Breast epithelium (tissue), 4 donors: Measurements from ENCODE around the gene THADA. TPM values are rescaled to one million over a fixed set of nuclear protein-coding genes. Genes with fewer than 3 reads are reported as not detected.
"Not testable (repeated sequence)": the region's sequence is repeated elsewhere in the genome, so short reads cannot be mapped to it uniquely, and the experiment has no call there.

Source experiments
- DNase-seq, 2 donors: peaks; one replicate each; pipeline ENCODE4 v3.0.0-alpha.2; 2019; ENCODE audit warnings: low spot score in 2 of 2
- H3K27ac ChIP-seq, 2 donors: fragments of 200-600 bp; sonication (generic) in 1 of 2; one replicate each; pipeline ENCODE4 v1.5.1; 2016 to 2019; ENCODE audit warnings: mild to moderate bottlenecking in 1 of 2
- H3K27me3 ChIP-seq, 2 donors: fragments of 200-600 bp; sonication (generic) in 1 of 2; one replicate each; pipeline versions ENCODE4 v1.5.1 to v1.6.0; 2017 to 2019; ENCODE audit warnings: control low read depth in 1 of 2, mild to moderate bottlenecking in 1 of 2
- H3K36me3 ChIP-seq: fragments of 200-600 bp; one replicate; pipeline ENCODE4 v1.5.1; 2019
- H3K4me1 ChIP-seq, 2 donors: fragments of 200-600 bp; sonication (generic); one replicate each; pipeline ENCODE4 v1.5.1; 2016 to 2019; ENCODE audit warnings: control low read depth in 1 of 2
- H3K4me3 ChIP-seq, 3 donors: fragments of 200-600 bp; sonication (generic); 1 replicate in 2 of 3; 2 replicates in 1 of 3; pipeline ENCODE4 v1.5.1; 2016 to 2019; ENCODE audit warnings: mild to moderate bottlenecking in 3 of 3, moderate library complexity in 2 of 3
- H3K9me3 ChIP-seq, 2 donors: fragments of 200-600 bp; sonication (generic) in 1 of 2; one replicate each; pipeline ENCODE4 v1.5.1; 2016 to 2019; ENCODE audit warnings: control low read depth in 1 of 2
- POLR2A ChIP-seq: fragments of 450-650 bp; IDR thresholded peaks from one replicate; pipeline ENCODE4 v1.6.1; 2016; ENCODE audit warnings: antibody characterized with exemption, mild to moderate bottlenecking, moderate library complexity
- POLR2AphosphoS5 ChIP-seq, 3 donors: sonication (generic); formaldehyde crosslinking; IDR thresholded peaks; one replicate each; pipeline ENCODE4 v1.6.1; 2017; ENCODE audit warnings: antibody characterized with exemption in 3 of 3
- intact Hi-C: fragments of 100-400 bp; cut with DNase I; formaldehyde crosslinking; loops from one replicate; pipeline ENCODE4 v1.15.1; 2023; ENCODE audit warnings: low total_unique reads
- total RNA-seq, 3 donors: library from RNA; depleted of rRNA; stranded (reverse); fragments of >200 nt; gene quantifications; one replicate each; pipeline ENCODE4 v1.1.0, GENCODE V29; 2016
- TF ChIP-seq, protein P1 (sequence below), 3 donors: fragments of 450-650 bp; IDR thresholded peaks; one replicate each; pipeline ENCODE4 v1.5.1; 2016 to 2017; ENCODE audit warnings: antibody characterized with exemption in 3 of 3, mild to moderate bottlenecking in 3 of 3, moderate library complexity in 3 of 3

THADA gene
- total RNA-seq, 3 donors from 2014 or later, result 41.1 to 60.6 (median 49.5) TPM

DNA sequence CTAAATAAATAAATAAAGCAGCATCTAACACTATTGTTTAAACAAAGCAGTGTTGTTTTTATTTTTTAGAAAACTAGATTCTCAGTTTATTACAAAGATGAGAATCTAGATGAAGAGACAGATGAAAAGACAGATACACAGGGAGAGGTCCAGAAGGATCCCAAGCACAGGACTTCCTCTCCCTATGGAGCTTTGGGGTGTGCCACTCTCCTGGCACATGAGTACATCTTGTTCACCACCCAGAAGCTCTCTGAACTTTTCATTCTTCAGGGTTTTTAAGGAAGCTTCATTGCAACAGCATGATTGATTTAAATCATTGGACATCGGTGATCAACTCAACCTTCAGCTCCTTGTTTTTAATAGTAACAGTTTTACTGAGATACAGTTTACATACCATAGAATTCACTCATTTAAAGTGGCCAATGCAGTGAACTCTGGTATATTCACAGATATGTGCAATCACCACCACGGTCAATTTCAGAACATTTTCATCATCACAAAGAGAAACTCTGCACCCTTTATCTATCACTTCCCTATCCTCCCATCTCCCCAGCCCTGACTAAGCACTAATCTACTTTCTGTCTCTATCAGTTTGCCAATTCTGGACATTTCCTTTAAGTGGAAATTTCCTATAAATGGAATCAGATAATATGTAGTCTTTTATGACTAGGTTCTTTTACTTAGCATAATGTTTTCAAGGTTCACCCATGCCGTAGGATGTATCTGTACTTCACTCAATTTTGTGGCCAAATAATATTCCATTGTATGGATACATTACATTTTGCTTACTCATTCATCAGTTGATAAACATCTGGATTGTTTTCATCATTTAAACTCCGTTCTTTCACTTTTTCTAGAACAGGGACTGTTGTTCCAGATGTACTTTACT, 307.2 kb downstream of the THADA start:
- DNase-seq, result no peak
- H3K36me3 ChIP-seq, result peaks cover 6% of the 10 kb centered on the region
- intact Hi-C loops, result no loop called here

DNA sequence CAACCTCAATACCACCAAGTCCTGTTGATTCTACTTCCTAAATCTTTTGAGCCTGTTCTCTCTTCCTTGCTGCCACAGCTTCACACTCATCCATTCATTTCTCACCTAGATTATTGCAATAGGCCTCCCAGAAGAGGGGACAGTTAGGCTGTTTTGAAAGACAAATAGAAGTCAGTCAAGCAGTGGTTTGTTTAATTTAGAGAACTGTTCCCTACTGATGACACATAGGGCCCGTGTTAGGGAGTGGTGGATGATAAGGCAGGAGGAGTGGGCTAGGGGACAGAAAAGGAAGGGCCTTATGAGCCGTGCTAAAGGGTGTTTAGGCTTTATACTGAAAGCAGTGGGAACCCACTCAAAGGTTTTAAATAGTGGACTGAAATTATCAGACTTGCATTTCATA, 309.9 kb downstream of the THADA start:
- Histone ChIP-seq H3K27ac (no peak overlapping the region), H3K27me3 (no peaks in the 10 kb centered on the region), H3K4me1 (no peaks in the 10 kb centered on the region), H3K4me3 (no peak overlapping the region), H3K36me3 (peaks cover 6% of the 10 kb centered on the region), H3K9me3 (peaks cover 12 to 18% of the 10 kb centered on the region in 2 donors)
- intact Hi-C loops, result no loop called here
- no peak for TF ChIP-seq POLR2AphosphoS5 (IDR thresholded peaks at IDR 0.05)
- TF ChIP-seq, protein P1, sequence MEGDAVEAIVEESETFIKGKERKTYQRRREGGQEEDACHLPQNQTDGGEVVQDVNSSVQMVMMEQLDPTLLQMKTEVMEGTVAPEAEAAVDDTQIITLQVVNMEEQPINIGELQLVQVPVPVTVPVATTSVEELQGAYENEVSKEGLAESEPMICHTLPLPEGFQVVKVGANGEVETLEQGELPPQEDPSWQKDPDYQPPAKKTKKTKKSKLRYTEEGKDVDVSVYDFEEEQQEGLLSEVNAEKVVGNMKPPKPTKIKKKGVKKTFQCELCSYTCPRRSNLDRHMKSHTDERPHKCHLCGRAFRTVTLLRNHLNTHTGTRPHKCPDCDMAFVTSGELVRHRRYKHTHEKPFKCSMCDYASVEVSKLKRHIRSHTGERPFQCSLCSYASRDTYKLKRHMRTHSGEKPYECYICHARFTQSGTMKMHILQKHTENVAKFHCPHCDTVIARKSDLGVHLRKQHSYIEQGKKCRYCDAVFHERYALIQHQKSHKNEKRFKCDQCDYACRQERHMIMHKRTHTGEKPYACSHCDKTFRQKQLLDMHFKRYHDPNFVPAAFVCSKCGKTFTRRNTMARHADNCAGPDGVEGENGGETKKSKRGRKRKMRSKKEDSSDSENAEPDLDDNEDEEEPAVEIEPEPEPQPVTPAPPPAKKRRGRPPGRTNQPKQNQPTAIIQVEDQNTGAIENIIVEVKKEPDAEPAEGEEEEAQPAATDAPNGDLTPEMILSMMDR (IDR thresholded peaks at IDR 0.05), result no peak
- no peak for TF ChIP-seq POLR2A
- no peak for DNase-seq

More for the DNA sequence above, 307.2 kb downstream of the THADA start:
- TF ChIP-seq, protein P1 (IDR thresholded peaks at IDR 0.05), result no peak
- TF ChIP-seq POLR2A (no peak), POLR2AphosphoS5 (IDR thresholded peaks at IDR 0.05) (no peak)
- no peaks in the 10 kb centered on the region for H3K27me3 ChIP-seq
- no peak overlapping the region for H3K27ac ChIP-seq
- peaks cover 12 to 18% of the 10 kb centered on the region in 2 donors for H3K9me3 ChIP-seq
- no peak overlapping the region for H3K4me3 ChIP-seq
- H3K4me1 ChIP-seq, result no peaks in the 10 kb centered on the region

DNA sequence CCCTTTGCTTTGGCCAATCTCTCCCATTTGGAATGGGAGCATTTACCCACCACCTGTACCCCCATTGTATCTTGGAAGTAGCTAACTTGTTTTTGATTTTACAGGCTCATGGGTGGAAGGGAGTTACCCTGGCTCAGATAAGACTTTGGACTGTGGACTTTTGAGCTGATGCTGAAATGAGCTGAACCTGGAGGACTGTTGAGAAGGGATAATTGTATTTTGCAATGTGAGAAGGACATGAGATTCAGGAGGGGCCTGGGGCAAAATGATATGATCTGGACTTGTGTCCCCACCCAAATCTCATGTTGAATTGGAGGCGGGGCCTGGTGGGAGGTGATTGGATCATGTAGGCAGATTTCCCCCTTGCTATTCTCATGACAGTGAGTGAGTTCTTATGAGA, 310.9 kb downstream of the THADA start:
- peaks cover 12 to 18% of the 10 kb centered on the region in 2 donors for H3K9me3 ChIP-seq
- no peak overlapping the region for H3K27ac ChIP-seq
- peaks cover 6% of the 10 kb centered on the region for H3K36me3 ChIP-seq
- no peak for DNase-seq
- TF ChIP-seq, protein P1 (IDR thresholded peaks at IDR 0.05), result no peak
- TF ChIP-seq POLR2A (no peak), POLR2AphosphoS5 (IDR thresholded peaks at IDR 0.05) (no peak)
- H3K27me3 ChIP-seq, result no peaks in the 10 kb centered on the region
- no peak overlapping the region for H3K4me3 ChIP-seq
- H3K4me1 ChIP-seq, result no peaks in the 10 kb centered on the region
- intact Hi-C loops, result no loop called here

DNA sequence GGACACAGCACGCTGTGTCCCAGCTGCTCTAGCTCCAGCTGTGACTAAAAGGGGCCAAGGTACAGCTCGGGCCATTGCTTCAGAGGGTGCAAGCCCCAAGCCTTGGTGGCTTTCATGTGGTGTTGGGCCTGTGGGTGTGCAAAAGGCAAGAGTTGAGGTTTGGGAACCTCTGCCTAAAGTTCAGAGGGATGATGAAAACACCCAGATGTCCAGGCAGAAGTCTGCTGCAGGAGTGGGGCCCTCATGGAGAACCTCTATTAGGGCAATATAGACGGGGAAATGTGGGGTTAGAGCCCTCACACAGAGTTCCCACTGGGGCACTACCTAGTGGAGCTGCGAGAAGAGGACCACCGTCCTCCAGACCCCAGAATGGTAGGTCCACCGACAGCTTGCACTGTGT, 311.5 kb downstream of the THADA start:
- H3K36me3 ChIP-seq, DNase-seq, H3K4me1 ChIP-seq, H3K27ac ChIP-seq, intact Hi-C loops, H3K4me3 ChIP-seq, H3K27me3 ChIP-seq: not testable (repeated sequence)
- H3K9me3 ChIP-seq, result peaks cover 12 to 18% of the 10 kb centered on the region in 2 donors

DNA sequence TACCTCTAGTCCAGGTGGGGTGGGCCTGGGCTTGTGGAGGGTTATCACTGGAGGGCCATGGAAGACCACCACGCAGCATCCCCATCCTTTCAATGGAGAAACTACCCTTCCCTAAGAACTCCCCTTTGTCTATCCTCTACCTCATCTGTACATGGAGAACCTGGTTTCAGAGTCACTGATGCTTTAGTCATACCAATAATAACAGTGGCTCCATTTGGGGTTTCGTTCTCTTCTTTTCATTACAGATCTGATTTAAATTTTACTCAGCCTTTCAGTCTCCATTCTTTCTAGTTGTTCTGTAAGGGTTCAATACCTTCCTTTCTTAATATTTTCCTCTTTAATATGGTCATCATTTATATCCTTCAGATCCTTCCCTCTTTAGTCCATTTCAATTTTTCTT, 314.8 kb downstream of the THADA start:
- intact Hi-C loops, result no loop called here
- no peak overlapping the region for H3K27ac ChIP-seq
- H3K9me3 ChIP-seq, result peaks cover 12 to 18% of the 10 kb centered on the region in 2 donors
- peaks cover 3% of the 10 kb centered on the region for H3K36me3 ChIP-seq
- TF ChIP-seq POLR2A, result no peak
- TF ChIP-seq, protein P1 (IDR thresholded peaks at IDR 0.05), result no peak
- TF ChIP-seq POLR2AphosphoS5 (IDR thresholded peaks at IDR 0.05), result no peak
- H3K27me3 ChIP-seq, result no peaks in the 10 kb centered on the region
- DNase-seq, result no peak
- no peak overlapping the region for H3K4me3 ChIP-seq
- peaks cover 0 to 11% of the 10 kb centered on the region in 2 donors for H3K4me1 ChIP-seq
